Chondrocyte (in vitro differentiated cells): ENCODE measurements around the gene EIF1AD. TPM values are rescaled to one million over a fixed set of nuclear protein-coding genes. Genes with fewer than 3 reads are reported as not detected.
A peak's percentile ranks its signal among the peaks of the same experiment; 100 is the strongest.

Source experiments
- DNase-seq: peaks from one replicate; pipeline ENCODE4 v3.0.0; 2021; ENCODE audit warnings: mixed read lengths, low spot score
- H3K27ac Mint-ChIP-seq: one replicate; pipeline ENCODE4 v1.8.0; 2021; ENCODE audit warnings: mild to moderate bottlenecking, moderate library complexity, mixed read lengths; ENCODE audit not compliant: unreplicated experiment
- H3K27me3 Mint-ChIP-seq: 2 replicates; pipeline ENCODE4 v1.8.0; 2021; ENCODE audit warnings: low read depth, mixed read lengths
- H3K36me3 Mint-ChIP-seq: 2 replicates; pipeline ENCODE4 v1.8.0; 2021; ENCODE audit warnings: low read depth, mixed read lengths
- H3K4me1 Mint-ChIP-seq: 2 replicates; pipeline ENCODE4 v1.8.0; 2021; ENCODE audit warnings: low read depth, mild to moderate bottlenecking, mixed read lengths
- H3K4me3 Mint-ChIP-seq: one replicate; pipeline ENCODE4 v1.8.0; 2021; ENCODE audit warnings: mild to moderate bottlenecking, moderate library complexity, mixed read lengths; ENCODE audit not compliant: unreplicated experiment
- H3K9me3 Mint-ChIP-seq: 2 replicates; pipeline ENCODE4 v1.8.0; 2021; ENCODE audit warnings: low read depth, mixed read lengths
- total RNA-seq: library from RNA; stranded (reverse); gene quantifications from 3 replicates; pipeline ENCODE4 v1.2.1, GENCODE V29; 2021
- TF ChIP-seq, protein P1 (sequence below): fragments of 200-600 bp; sonication (generic); IDR thresholded peaks from 2 replicates; pipeline ENCODE4 v1.5.0; 2021; ENCODE audit warnings: antibody characterized with exemption, mild to moderate bottlenecking, moderate library complexity

EIF1AD gene
- total RNA-seq, 1 donor from 2014 or later, result 34.0 TPM

DNA sequence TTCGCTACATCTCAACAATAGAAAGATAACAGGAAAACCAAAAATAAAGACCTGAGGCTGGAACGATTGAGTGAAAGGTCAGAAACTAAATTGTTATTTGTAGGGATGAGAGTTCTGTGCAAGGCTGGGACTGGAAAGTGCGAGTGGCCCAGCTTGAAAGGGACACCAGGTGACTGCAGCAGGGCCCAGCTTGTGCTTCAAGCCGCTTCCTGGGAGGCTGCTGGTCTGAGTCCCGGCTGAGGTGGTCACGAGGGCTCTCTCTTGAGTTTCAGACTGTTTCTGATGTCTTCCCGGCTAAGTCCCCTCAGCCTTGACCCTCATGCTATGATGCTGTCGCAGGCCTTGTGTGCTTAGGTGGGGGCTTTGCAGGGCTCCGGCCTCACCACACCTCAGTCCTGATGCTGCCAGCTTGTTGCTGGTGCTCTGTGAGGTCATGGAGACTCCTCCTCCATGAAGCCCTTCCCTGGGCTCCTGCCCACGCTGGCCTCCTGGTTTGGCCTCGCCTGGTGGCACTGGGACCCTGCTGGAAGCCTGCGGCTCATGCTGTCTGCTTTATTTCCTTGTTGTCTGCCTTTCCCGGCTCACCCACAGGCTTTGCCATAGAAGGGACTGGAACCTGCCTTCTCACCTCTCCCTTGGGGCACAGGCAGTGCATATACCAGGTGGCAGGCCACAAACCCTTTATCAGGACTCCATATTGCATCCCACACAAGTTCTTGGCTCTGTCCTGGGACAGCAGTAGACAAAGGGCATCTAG lies 4.4 kb upstream of the EIF1AD start:
- Mint-ChIP-seq H3K4me3 (no peak overlapping the region), H3K4me1 (peaks cover 22% of the 10 kb centered on the region), H3K36me3 (peaks cover 4% of the 10 kb centered on the region), H3K27ac (peak overlapping the region; percentile 57), H3K27me3 (no peaks in the 10 kb centered on the region), H3K9me3 (no peaks in the 10 kb centered on the region)
- DNase-seq, result no peak
- TF ChIP-seq, protein P1, sequence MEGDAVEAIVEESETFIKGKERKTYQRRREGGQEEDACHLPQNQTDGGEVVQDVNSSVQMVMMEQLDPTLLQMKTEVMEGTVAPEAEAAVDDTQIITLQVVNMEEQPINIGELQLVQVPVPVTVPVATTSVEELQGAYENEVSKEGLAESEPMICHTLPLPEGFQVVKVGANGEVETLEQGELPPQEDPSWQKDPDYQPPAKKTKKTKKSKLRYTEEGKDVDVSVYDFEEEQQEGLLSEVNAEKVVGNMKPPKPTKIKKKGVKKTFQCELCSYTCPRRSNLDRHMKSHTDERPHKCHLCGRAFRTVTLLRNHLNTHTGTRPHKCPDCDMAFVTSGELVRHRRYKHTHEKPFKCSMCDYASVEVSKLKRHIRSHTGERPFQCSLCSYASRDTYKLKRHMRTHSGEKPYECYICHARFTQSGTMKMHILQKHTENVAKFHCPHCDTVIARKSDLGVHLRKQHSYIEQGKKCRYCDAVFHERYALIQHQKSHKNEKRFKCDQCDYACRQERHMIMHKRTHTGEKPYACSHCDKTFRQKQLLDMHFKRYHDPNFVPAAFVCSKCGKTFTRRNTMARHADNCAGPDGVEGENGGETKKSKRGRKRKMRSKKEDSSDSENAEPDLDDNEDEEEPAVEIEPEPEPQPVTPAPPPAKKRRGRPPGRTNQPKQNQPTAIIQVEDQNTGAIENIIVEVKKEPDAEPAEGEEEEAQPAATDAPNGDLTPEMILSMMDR, result no peak

DNA sequence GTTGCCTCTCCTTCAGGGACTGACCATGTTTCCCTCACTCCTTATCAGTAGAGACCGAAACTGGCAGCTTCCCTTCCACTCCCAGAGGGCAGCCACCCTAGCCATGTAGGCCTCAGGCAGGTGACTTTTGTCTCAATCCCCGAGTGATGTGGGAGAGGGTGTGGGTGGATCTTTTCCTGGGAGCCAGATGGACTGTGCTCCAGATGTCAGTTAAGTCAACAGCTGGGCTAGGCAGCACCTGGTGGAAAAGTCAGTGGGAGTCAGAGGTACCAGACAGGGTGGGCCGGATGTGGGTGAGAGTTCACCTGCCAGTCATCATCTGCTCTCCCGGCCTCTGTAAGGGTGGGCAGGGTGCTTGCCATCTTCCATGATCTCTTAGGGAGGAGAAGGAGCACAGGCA lies 2.2 kb upstream of the EIF1AD start:
- H3K27ac Mint-ChIP-seq, result no peak overlapping the region
- peak overlapping the region; percentile 22 for H3K4me3 Mint-ChIP-seq
- TF ChIP-seq, protein P1, result no peak
- no peak for DNase-seq
- H3K36me3 Mint-ChIP-seq, result peaks cover 9% of the 10 kb centered on the region
- no peaks in the 10 kb centered on the region for H3K27me3 Mint-ChIP-seq
- peaks cover 30% of the 10 kb centered on the region for H3K4me1 Mint-ChIP-seq
- no peaks in the 10 kb centered on the region for H3K9me3 Mint-ChIP-seq

DNA sequence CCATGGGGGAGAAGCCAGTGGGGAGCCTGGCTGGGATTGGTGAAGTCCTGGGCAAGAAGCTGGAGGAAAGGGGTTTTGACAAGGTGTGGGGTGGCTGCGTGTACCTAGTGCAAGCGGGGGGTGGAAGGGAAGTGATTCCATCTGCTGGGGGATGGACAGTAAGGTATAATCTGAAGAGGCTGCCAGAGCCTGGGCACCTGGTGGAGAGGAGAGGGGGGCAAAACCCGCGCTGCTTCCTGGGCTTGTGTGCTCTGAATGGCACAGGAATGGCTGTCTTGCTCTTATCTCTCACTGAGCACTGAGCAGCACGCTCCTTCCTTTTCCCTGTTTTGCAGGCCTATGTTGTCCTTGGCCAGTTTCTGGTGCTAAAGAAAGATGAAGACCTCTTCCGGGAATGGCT lies 1.3 kb upstream of the EIF1AD start:
- H3K36me3 Mint-ChIP-seq, result peaks cover 16% of the 10 kb centered on the region
- peaks cover 26% of the 10 kb centered on the region for H3K4me1 Mint-ChIP-seq
- no peak for DNase-seq
- TF ChIP-seq, protein P1, result no peak
- no peaks in the 10 kb centered on the region for H3K9me3 Mint-ChIP-seq
- H3K27me3 Mint-ChIP-seq, result no peaks in the 10 kb centered on the region
- peak overlapping the region; percentile 86 for H3K27ac Mint-ChIP-seq
- peak overlapping the region; percentile 99 for H3K4me3 Mint-ChIP-seq

DNA sequence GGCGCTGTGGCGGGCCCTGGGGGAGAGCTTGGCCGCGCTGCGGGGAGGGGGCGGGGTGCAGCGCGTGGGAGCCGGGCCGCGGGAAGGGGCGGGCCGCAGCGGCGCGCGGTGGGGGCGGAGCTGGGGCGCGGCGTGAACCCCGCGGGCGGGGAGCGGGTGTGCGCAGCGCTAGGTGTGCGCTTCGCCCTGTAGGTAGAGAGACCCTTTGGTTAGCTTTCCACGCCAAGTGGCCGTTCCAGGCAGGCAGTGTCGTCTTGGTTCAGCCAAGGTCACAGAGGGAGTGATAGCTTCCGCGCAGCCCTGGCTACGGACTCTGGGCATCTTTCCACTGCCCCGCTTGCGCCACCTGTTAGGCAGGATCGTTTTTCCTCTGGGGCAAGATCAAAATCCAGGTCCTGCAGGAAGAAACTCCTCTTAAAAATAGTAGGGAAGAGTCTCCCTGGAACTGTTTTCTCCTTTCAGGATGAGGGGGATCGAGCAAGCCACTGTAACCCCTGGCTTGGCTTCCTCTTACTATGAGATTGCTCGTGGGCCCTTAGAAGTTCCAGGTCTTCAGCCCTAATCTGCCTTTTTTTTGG lies 780 bp upstream of the EIF1AD start:
- TF ChIP-seq, protein P1, result peak; percentile 30
- H3K4me1 Mint-ChIP-seq, result peaks cover 26% of the 10 kb centered on the region
- peak overlapping the region; percentile 99 for H3K4me3 Mint-ChIP-seq
- peaks cover 20% of the 10 kb centered on the region for H3K36me3 Mint-ChIP-seq
- DNase-seq, result no peak
- no peaks in the 10 kb centered on the region for H3K27me3 Mint-ChIP-seq
- peak overlapping the region; percentile 99 for H3K27ac Mint-ChIP-seq
- H3K9me3 Mint-ChIP-seq, result no peaks in the 10 kb centered on the region

DNA sequence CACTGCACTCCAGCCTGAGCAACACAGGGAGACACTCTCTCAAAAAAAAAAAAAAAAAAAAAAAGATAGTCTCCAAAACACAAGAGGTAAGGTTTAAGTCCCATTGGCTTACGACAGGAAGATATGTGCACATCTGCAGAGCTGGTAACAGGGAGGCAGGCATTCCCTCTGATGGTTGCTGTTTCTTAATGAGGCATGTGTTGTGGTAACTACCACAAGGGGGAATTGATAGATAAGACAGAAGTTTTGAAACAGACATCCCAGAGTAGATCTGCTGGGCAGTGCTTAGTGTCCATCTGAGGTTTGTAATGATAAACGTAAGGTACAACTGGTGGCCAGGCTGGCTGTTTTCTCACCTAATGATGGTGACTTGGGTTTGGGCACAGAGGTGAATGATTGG lies 4.7 kb downstream of the EIF1AD start:
- DNase-seq, result no peak
- Mint-ChIP-seq H3K36me3 (peaks cover 25% of the 10 kb centered on the region), H3K9me3 (no peaks in the 10 kb centered on the region), H3K4me1 (peaks cover 16% of the 10 kb centered on the region), H3K27ac (no peak overlapping the region), H3K4me3 (no peak overlapping the region), H3K27me3 (no peaks in the 10 kb centered on the region)
- TF ChIP-seq, protein P1, result no peak
